Stimulated activated CD8-positive, alpha-beta memory T cell treated with anti-CD3 and anti-CD28 coated beads, Interleukin-4, amount 100 ng/mL, for 1 hour (primary cell): ENCODE measurements around the gene NPB.

ENCODE experiments used
- DNase-seq, 2 donors: peaks; one replicate each; pipeline ENCODE4 v3.0.0-alpha.2; 2020; ENCODE audit warnings: low read depth in 2 of 2, low spot score in 1 of 2

Gene NPB

GRCh38 chr17:81939218-81939617 is 37.2 kb downstream of the NPB start:
- no peak for DNase-seq

GRCh38 chr17:81939881-81940385 is 37.9 kb downstream of the NPB start:
- DNase-seq, result no peak

DNA sequence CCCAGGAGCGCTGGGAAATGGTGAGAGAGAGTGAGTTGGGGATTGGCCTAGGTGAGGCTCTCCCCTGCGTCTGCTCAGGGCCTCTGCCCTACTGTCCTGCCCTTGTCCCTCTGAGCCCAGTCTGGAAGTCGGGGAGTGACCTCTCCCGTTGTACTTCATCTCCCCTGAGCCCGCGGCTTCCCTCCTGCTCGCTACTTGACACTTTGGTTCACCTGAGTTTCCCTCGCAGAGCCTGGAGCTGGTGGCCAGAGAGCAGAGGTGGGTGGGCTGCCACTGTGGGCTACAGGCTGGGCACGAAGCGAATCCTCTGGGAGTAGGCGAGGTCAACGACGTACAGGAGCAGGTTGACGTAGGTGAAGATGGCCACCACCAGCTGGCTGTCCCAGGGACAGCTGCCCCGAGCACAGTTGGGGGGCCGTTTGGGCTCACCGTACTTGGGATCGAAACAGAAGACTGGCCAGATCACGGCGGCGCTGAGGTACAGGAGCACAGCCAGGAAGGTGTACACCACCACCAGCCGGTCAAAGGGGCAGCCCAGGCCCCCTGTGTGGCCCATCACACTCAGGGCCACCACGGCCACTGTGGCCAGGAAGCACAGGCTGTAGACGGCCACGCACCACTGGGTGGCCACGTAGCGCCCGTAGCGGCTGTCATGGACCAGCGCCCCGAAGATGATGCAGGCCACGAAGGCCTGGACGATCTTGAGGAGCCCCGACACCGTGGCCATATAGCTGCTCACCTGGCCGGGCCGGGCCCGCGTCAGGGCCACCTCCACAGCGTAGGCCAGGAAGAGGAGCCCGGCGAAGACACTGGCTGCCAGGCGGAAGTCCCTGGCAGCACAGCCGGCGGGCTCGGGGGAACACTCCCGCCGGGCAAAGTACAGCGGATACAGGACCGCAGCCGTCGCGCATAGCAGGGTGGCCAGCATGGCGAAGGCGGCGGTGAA is 38.8 kb downstream of the NPB start:
- no peak for DNase-seq

DNA sequence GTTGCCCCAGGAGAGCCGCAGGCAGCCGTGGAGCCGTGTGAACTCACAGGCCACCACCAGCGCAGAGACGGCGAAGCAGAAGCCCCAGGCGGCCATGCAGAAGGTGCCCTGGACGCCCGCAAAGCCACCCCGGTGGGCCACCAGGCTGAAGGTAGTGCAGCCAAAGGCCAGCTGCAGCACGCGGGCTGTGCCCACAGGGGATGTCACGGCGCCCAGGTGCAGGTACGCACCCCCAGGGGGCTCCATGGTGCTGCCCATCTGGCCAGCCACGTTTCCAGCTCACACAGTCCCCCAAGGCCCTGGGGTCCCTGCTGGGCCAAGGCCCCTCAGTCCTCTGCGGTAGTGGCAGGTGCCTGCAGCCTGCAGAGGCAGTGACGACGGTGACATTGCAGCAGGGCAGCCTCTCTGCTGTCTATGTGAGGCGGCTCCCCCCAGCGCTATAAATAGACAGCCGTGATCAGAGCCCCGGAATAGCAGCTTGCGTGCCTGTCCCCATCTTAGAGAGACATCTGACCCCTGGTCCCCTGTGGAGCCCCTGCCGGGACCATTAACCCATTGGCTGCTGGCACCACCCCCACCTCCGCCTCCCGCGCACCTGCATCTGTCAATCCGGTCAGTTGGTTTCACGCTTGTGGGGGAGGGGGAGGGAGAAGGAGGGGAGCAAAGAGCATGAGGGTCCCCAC is 39.6 kb downstream of the NPB start:
- no peak for DNase-seq

- no peak for DNase-seq
These were observed 40.1 kb downstream of the NPB start for GRCh38 chr17:81942167-81942553.

DNA sequence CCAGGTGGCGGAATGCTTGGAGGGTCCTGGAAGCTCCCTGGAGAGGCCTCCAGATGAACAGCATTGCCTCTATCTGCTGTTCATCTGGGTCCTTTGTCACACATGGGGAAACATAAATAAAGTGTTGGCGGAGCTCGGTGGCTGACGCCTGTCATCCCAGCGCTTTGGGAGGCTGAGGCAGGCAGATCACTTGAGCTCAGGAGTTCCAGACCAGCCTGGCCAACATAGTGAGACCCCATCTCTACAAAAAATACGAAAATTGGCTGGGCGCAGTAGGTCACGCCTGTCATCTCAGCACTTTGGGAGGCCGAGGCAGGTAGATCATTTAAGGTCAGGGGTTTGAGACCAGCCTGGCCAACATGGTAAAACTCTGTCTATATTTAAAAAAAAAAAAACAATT is 42.8 kb downstream of the NPB start:
- DNase-seq, result no peak

DNA sequence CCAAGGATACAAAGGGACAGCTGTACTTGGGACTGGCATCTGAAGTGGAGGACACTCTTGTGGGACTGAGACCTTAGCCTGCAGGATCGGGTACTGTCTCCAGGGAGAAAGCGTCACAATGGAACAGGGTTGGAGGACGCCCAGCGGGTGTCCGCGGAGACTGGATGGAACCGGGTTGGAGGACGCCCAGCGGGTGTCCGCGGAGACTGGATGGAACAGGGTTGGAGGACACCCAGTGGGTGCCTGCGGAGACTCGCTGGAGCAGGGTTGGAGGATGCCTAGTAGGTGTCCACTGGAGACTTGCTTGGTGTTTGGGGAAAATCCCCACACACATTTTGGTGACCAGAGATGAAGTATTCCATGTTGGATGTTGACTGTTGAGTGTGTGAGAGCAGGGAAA is 45.2 kb downstream of the NPB start, which contains the start of gene MYADML2:
TSS of gene MYADML2 (minus strand) at position 45 of the 400 bp plus-strand sequence. CDS start 5,492 bp downstream, outside the sequence.
- DNase-seq, result no peak

GRCh38 chr17:81948635-81949378 is 46.8 kb downstream of the NPB start:
- DNase-seq, result no peak

GRCh38 chr17:81950501-81950900 is 48.5 kb downstream of the NPB start:
- no peak for DNase-seq

- no peak for DNase-seq
These were observed 50.0 kb downstream of the NPB start for GRCh38 chr17:81951785-81952684.
